ENCODE results near the gene RPS27.
A peak's percentile ranks its signal among the peaks of the same experiment; 100 is the strongest.

Gene RPS27

GRCh38 chr1:153973071-153973470 is 17.5 kb upstream of the RPS27 start:
- no peak for TF ChIP-seq EP300 (IDR thresholded peaks at IDR 0.05; ENCODE audit: borderline replicate concordance)
- no peak for TF ChIP-seq TEAD4 (IDR thresholded peaks at IDR 0.05)
- no peak for TF ChIP-seq USF1 (IDR thresholded peaks at IDR 0.05)
- TF ChIP-seq CEBPB (IDR thresholded peaks at IDR 0.05): no peak
- no peak for TF ChIP-seq YY1 (IDR thresholded peaks at IDR 0.05; ENCODE audit: low read depth)
- TF ChIP-seq ZBTB7A (IDR thresholded peaks at IDR 0.05; ENCODE audit: low read depth): no peak
- no peak for TF ChIP-seq EGR1 (IDR thresholded peaks at IDR 0.05)
- no peak for TF ChIP-seq FOXM1 (IDR thresholded peaks at IDR 0.05; ENCODE audit: borderline replicate concordance, low read depth)

- no peak for TF ChIP-seq CREB1 (IDR thresholded peaks at IDR 0.05; ENCODE audit: low read depth)
- no peak for TF ChIP-seq ZBTB7A (IDR thresholded peaks at IDR 0.05; ENCODE audit: low read depth)
- no peak for TF ChIP-seq MAX (IDR thresholded peaks at IDR 0.05)
- TF ChIP-seq TCF12 (IDR thresholded peaks at IDR 0.05; ENCODE audit: low read depth): no peak
- TF ChIP-seq EGR1 (IDR thresholded peaks at IDR 0.05): no peak
- TF ChIP-seq YY1 (IDR thresholded peaks at IDR 0.05; ENCODE audit: low read depth): no peak
These were observed 17.0 kb upstream of the RPS27 start for GRCh38 chr1:153973525-153973924.

GRCh38 chr1:153976819-153977249 is 13.7 kb upstream of the RPS27 start:
- TF ChIP-seq NFIC (IDR thresholded peaks at IDR 0.05) (no peak), CEBPB (IDR thresholded peaks at IDR 0.05) (no peak), MAX (IDR thresholded peaks at IDR 0.05) (no peak), YY1 (IDR thresholded peaks at IDR 0.05; ENCODE audit: low read depth) (no peak), EP300 (IDR thresholded peaks at IDR 0.05; ENCODE audit: borderline replicate concordance) (no peak), FOXM1 (IDR thresholded peaks at IDR 0.05; ENCODE audit: borderline replicate concordance, low read depth) (no peak), TCF12 (IDR thresholded peaks at IDR 0.05; ENCODE audit: low read depth) (no peak), REST (IDR thresholded peaks at IDR 0.05; ENCODE audit: low read depth) (no peak), EGR1 (IDR thresholded peaks at IDR 0.05) (no peak), TAF1 (IDR thresholded peaks at IDR 0.05; ENCODE audit: low read depth) (no peak), CREB1 (IDR thresholded peaks at IDR 0.05; ENCODE audit: low read depth) (no peak)

- TF ChIP-seq RAD21 (IDR thresholded peaks at IDR 0.05; ENCODE audit: low read depth) (no peak), NFIC (IDR thresholded peaks at IDR 0.05) (no peak), TAF1 (IDR thresholded peaks at IDR 0.05; ENCODE audit: low read depth) (peak; percentile 89), CEBPB (IDR thresholded peaks at IDR 0.05) (no peak), EGR1 (IDR thresholded peaks at IDR 0.05) (no peak), MAX (IDR thresholded peaks at IDR 0.05) (peak; percentile 79), EP300 (IDR thresholded peaks at IDR 0.05; ENCODE audit: borderline replicate concordance) (no peak), YY1 (IDR thresholded peaks at IDR 0.05; ENCODE audit: low read depth) (peak; percentile 93), ZBTB7A (IDR thresholded peaks at IDR 0.05; ENCODE audit: low read depth) (0 out of 2 replicates have a peak, but pooled peaks have one; percentile 28), FOXM1 (IDR thresholded peaks at IDR 0.05; ENCODE audit: borderline replicate concordance, low read depth) (no peak), USF1 (IDR thresholded peaks at IDR 0.05) (0 out of 2 replicates have a peak, but pooled peaks have one; percentile 10), TCF12 (IDR thresholded peaks at IDR 0.05; ENCODE audit: low read depth) (no peak), REST (IDR thresholded peaks at IDR 0.05; ENCODE audit: low read depth) (no peak), TEAD4 (IDR thresholded peaks at IDR 0.05) (no peak), CREB1 (IDR thresholded peaks at IDR 0.05; ENCODE audit: low read depth) (no peak)
These were observed 13.0 kb upstream of the RPS27 start, which contains the start of gene JTB for GRCh38 chr1:153977250-153978240. Gene JTB (minus strand): TSS chr1:153977674. CDS start chr1:153977252, 422 bp downstream.

- TF ChIP-seq NFIC (IDR thresholded peaks at IDR 0.05) (no peak), TAF1 (IDR thresholded peaks at IDR 0.05; ENCODE audit: low read depth) (no peak), TCF12 (IDR thresholded peaks at IDR 0.05; ENCODE audit: low read depth) (no peak), RAD21 (IDR thresholded peaks at IDR 0.05; ENCODE audit: low read depth) (no peak), ZBTB7A (IDR thresholded peaks at IDR 0.05; ENCODE audit: low read depth) (no peak), TEAD4 (IDR thresholded peaks at IDR 0.05) (no peak), CREB1 (IDR thresholded peaks at IDR 0.05; ENCODE audit: low read depth) (no peak), EGR1 (IDR thresholded peaks at IDR 0.05) (no peak), USF1 (IDR thresholded peaks at IDR 0.05) (no peak), EP300 (IDR thresholded peaks at IDR 0.05; ENCODE audit: borderline replicate concordance) (no peak), YY1 (IDR thresholded peaks at IDR 0.05; ENCODE audit: low read depth) (no peak), REST (IDR thresholded peaks at IDR 0.05; ENCODE audit: low read depth) (no peak), FOXM1 (IDR thresholded peaks at IDR 0.05; ENCODE audit: borderline replicate concordance, low read depth) (no peak)
These were observed 12.2 kb upstream of the RPS27 start for GRCh38 chr1:153978274-153978909.

Measured in Ishikawa (cell line).